SU-DHL-6 (cell line): ENCODE data around the gene CDX2.

ENCODE experiments used
- EZH2phosphoT487 ChIP-seq: fragments of 200-600 bp; sonication (generic), shearing (Covaris generic); conservative IDR thresholded peaks from 2 replicates; pipeline ENCODE4 v1.6.1; 2018; ENCODE audit warnings: mild to moderate bottlenecking, antibody characterized with exemption, low read length, moderate library complexity, mixed read lengths
- TF ChIP-seq, protein P1 (sequence below): fragments of 200-600 bp; sonication (generic); IDR thresholded peaks from one replicate; pipeline ENCODE4 v1.5.1; 2017; ENCODE audit warnings: antibody characterized with exemption, mild to moderate bottlenecking, low read length, moderate library complexity; ENCODE audit not compliant: insufficient read depth, poor library complexity, severe bottlenecking

DNA sequence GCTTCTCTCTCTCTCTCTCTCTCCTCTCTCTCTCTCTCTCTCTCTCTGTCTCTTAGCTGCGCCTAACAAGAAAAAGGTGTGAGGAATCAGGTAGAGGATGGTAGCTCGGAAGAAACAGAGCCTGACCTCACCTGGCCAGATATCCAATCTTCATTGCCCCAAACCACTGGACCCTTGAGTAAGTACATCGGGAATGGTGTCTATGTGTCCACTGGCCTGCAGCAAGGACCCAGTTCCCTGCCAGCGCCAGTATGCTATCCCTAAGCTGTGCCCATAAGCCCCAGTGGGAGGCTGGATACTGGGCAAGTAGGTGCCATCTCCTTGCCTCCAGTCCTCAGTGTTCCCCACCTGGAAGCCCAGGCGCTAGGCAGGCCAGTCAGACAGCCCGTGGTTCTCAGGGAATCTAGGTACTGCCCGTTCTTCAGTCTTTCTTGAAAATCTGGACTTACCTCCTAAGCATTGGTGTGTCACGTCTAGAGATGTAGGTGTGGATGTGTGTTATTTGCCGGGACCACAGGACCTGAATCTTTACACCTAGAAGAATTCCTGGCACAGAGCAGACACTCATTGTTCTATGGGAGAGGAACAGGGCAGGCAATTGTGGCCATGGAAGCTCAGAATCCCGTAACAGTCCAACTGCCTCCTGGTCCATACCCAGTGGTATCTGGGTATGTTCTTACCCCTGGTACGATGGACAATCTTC, 12.0 kb upstream of the CDX2 start:
- TF ChIP-seq, protein P1, sequence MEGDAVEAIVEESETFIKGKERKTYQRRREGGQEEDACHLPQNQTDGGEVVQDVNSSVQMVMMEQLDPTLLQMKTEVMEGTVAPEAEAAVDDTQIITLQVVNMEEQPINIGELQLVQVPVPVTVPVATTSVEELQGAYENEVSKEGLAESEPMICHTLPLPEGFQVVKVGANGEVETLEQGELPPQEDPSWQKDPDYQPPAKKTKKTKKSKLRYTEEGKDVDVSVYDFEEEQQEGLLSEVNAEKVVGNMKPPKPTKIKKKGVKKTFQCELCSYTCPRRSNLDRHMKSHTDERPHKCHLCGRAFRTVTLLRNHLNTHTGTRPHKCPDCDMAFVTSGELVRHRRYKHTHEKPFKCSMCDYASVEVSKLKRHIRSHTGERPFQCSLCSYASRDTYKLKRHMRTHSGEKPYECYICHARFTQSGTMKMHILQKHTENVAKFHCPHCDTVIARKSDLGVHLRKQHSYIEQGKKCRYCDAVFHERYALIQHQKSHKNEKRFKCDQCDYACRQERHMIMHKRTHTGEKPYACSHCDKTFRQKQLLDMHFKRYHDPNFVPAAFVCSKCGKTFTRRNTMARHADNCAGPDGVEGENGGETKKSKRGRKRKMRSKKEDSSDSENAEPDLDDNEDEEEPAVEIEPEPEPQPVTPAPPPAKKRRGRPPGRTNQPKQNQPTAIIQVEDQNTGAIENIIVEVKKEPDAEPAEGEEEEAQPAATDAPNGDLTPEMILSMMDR, result no peak
- no peak for TF ChIP-seq EZH2phosphoT487
